GM12874 (cell line): Measurements from ENCODE around the gene ANXA6.

Experiments
- TF ChIP-seq, protein P1 (sequence below): IDR thresholded peaks from 2 replicates; pipeline ENCODE4 v1.5.1; 2011; ENCODE audit warnings: low read depth, mild to moderate bottlenecking, control low read depth, low read length, moderate library complexity; ENCODE audit not compliant: insufficient read depth

Gene ANXA6

DNA sequence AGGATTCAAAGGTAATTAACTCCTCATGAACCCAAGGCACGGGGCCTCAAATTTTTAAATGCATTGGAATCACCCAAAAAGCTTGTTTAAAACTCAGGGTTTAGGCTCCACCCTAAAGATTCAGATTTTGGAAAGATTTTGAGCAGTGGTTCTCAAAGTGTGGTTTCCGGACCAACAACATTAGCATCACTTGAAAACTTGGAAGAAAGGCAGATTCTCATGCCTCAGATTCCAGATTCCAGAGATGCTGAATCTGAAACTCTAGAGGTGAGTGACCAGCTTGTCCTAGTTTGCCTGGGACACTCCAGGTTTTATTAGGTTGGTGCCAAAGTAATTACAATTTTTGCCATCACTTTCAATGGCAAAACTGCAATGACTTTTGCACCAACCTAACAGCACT is 52.0 kb downstream of the ANXA6 start:
- TF ChIP-seq, protein P1, sequence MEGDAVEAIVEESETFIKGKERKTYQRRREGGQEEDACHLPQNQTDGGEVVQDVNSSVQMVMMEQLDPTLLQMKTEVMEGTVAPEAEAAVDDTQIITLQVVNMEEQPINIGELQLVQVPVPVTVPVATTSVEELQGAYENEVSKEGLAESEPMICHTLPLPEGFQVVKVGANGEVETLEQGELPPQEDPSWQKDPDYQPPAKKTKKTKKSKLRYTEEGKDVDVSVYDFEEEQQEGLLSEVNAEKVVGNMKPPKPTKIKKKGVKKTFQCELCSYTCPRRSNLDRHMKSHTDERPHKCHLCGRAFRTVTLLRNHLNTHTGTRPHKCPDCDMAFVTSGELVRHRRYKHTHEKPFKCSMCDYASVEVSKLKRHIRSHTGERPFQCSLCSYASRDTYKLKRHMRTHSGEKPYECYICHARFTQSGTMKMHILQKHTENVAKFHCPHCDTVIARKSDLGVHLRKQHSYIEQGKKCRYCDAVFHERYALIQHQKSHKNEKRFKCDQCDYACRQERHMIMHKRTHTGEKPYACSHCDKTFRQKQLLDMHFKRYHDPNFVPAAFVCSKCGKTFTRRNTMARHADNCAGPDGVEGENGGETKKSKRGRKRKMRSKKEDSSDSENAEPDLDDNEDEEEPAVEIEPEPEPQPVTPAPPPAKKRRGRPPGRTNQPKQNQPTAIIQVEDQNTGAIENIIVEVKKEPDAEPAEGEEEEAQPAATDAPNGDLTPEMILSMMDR, result no peak

GRCh38 chr5:151104795-151105194 is 52.8 kb downstream of the ANXA6 start:
- TF ChIP-seq, protein P1, result no peak

DNA sequence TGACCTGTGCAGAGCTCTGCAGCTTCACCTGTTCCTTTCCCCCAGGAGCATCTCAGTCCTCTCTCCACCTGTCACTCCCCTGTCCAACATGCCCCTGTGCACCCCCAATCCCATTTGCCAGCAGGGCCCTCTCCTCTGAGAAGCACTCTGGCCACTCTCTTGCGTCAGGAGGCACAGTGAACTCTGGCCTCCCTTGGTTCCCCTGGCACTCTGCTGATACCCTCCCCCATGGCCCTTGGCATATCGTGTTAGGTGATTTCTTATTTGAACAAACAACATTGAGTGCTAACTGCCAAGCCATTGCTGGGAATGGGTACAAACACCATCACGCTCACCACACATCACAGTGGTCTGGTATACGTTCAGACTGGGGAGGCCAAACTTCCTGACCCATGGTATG is 55.8 kb downstream of the ANXA6 start:
- TF ChIP-seq, protein P1, result no peak

- TF ChIP-seq, protein P1, result no peak
These were observed 56.4 kb downstream of the ANXA6 start for GRCh38 chr5:151101151-151101550.

GRCh38 chr5:151100681-151101080 is 56.9 kb downstream of the ANXA6 start:
- TF ChIP-seq, protein P1, result no peak

GRCh38 chr5:151098768-151099121 is 58.8 kb downstream of the ANXA6 start:
- TF ChIP-seq, protein P1, result no peak

GRCh38 chr5:151097820-151098767 is 59.5 kb downstream of the ANXA6 start:
- TF ChIP-seq, protein P1, result no peak
